WTC11 (cell line): ENCODE results near the gene TEDC2. TPM values are rescaled to one million over a fixed set of nuclear protein-coding genes. Genes with fewer than 3 reads are reported as not detected.

Experiments
- ATAC-seq: fragments of 200-7000 bp; cut with Tn5 transposase; 2 replicates; pipeline ENCODE4 v1.10.0; 2021; ENCODE audit warnings: mild to moderate bottlenecking, moderate library complexity
- CTCF ChIA-PET: fragments of 300-600 bp; sonication (Branson Sonifier 250); formaldehyde crosslinking; loops from one replicate; lab custom pipeline; 2021; ENCODE audit warnings: antibody characterized with exemption; lab: Charles Lee
- POLR2A ChIA-PET: fragments of 350-600 bp; sonication (Branson Sonifier 250); formaldehyde crosslinking; loops from one replicate; lab custom pipeline; 2021; ENCODE audit warnings: antibody characterized with exemption; lab: Charles Lee
- DNase-seq: peaks from one replicate; pipeline ENCODE4 v3.0.0; 2021; ENCODE audit warnings: low spot score
- H3K27ac Mint-ChIP-seq: 2 replicates; pipeline ENCODE4 v1.8.0; 2021; ENCODE audit warnings: mixed read lengths
- H3K27me3 Mint-ChIP-seq: 2 replicates; pipeline ENCODE4 v1.8.0; 2021; ENCODE audit warnings: low read depth, mild to moderate bottlenecking, moderate library complexity, mixed read lengths
- H3K36me3 Mint-ChIP-seq: 2 replicates; pipeline ENCODE4 v1.8.0; 2021; ENCODE audit warnings: mixed read lengths
- H3K4me1 Mint-ChIP-seq: 2 replicates; pipeline ENCODE4 v1.8.0; 2022; ENCODE audit warnings: mixed read lengths
- H3K4me3 Mint-ChIP-seq: 2 replicates; pipeline ENCODE4 v1.8.0; 2021; ENCODE audit warnings: mild to moderate bottlenecking, moderate library complexity, mixed read lengths
- H3K9me3 Mint-ChIP-seq: 2 replicates; pipeline ENCODE4 v1.8.0; 2021; ENCODE audit warnings: mixed read lengths
- ATF1 ChIP-seq: sonication (generic); formaldehyde crosslinking; IDR thresholded peaks from 2 replicates; pipeline ENCODE4 v1.8.1; 2023; ENCODE audit warnings: mild to moderate bottlenecking, moderate library complexity, missing genetic modification reagents
- CREM ChIP-seq: sonication (generic); formaldehyde crosslinking; IDR thresholded peaks from 2 replicates; pipeline ENCODE4 v1.8.1; 2022; ENCODE audit warnings: mild to moderate bottlenecking, missing genetic modification reagents, moderate library complexity
- ELF4 ChIP-seq: sonication (generic); formaldehyde crosslinking; IDR thresholded peaks from 2 replicates; pipeline ENCODE4 v1.8.1; 2022; ENCODE audit warnings: low read depth, mild to moderate bottlenecking, moderate library complexity, missing genetic modification reagents
- FOXP1 ChIP-seq: sonication (generic); formaldehyde crosslinking; IDR thresholded peaks from 2 replicates; pipeline ENCODE4 v1.8.0; 2022; ENCODE audit warnings: missing genetic modification reagents, mild to moderate bottlenecking, moderate library complexity, borderline replicate concordance
- FOXP4 ChIP-seq: sonication (generic); formaldehyde crosslinking; IDR thresholded peaks from 2 replicates; pipeline ENCODE4 v1.8.0; 2022; ENCODE audit warnings: mild to moderate bottlenecking, missing genetic modification reagents
- JAZF1 ChIP-seq: fragments of 250-450 bp; sonication (Bioruptor Pico); IDR thresholded peaks from 2 replicates; pipeline ENCODE4 v1.9.0; 2021; ENCODE audit warnings: moderate library complexity, mild to moderate bottlenecking, inconsistent platforms
- JUN ChIP-seq: sonication (generic); formaldehyde crosslinking; IDR thresholded peaks from 2 replicates; pipeline ENCODE4 v1.8.0; 2023; ENCODE audit warnings: mild to moderate bottlenecking, missing genetic modification reagents
- NR3C1 ChIP-seq: sonication (generic); formaldehyde crosslinking; conservative IDR thresholded peaks from 2 replicates; pipeline ENCODE4 v1.8.1; 2023; ENCODE audit warnings: low read depth, mild to moderate bottlenecking, missing genetic modification reagents
- OVOL2 ChIP-seq: fragments of 250-450 bp; sonication (Bioruptor Pico); IDR thresholded peaks from 2 replicates; pipeline ENCODE4 v1.9.0; 2021; ENCODE audit warnings: mild to moderate bottlenecking, borderline replicate concordance
- RORB ChIP-seq: fragments of 250-450 bp; sonication (Bioruptor Pico); IDR thresholded peaks from 2 replicates; pipeline ENCODE4 v1.9.0; 2021; ENCODE audit warnings: mild to moderate bottlenecking
- SMAD3 ChIP-seq: sonication (generic); formaldehyde crosslinking; IDR thresholded peaks from 2 replicates; pipeline ENCODE4 v1.8.0; 2022; ENCODE audit warnings: missing genetic modification reagents, mild to moderate bottlenecking, borderline replicate concordance
- SOX15 ChIP-seq: fragments of 250-450 bp; sonication (Bioruptor Pico); IDR thresholded peaks from 2 replicates; pipeline ENCODE4 v1.9.0; 2021; ENCODE audit warnings: mild to moderate bottlenecking
- SP1 ChIP-seq: sonication (generic); formaldehyde crosslinking; conservative IDR thresholded peaks from 2 replicates; pipeline ENCODE4 v1.8.1; 2022; ENCODE audit warnings: missing genetic modification reagents
- TEAD1 ChIP-seq: sonication (generic); formaldehyde crosslinking; IDR thresholded peaks from 2 replicates; pipeline ENCODE4 v1.8.0; 2022; ENCODE audit warnings: mild to moderate bottlenecking, missing genetic modification reagents
- ZBTB21 ChIP-seq: sonication (generic); formaldehyde crosslinking; IDR thresholded peaks from 2 replicates; pipeline ENCODE4 v1.8.1; 2023; ENCODE audit warnings: mild to moderate bottlenecking, missing genetic modification reagents, borderline replicate concordance
- ZNF138 ChIP-seq: sonication (generic); formaldehyde crosslinking; conservative IDR thresholded peaks from 2 replicates; pipeline ENCODE4 v1.8.1; 2022; ENCODE audit warnings: mild to moderate bottlenecking, moderate library complexity, missing genetic modification reagents
- ZNF219 ChIP-seq: sonication (generic); formaldehyde crosslinking; IDR thresholded peaks from 2 replicates; pipeline ENCODE4 v1.8.0; 2023; ENCODE audit warnings: missing genetic modification reagents, mild to moderate bottlenecking, borderline replicate concordance
- ZNF532 ChIP-seq: fragments of 250-450 bp; sonication (Bioruptor Pico); IDR thresholded peaks from 2 replicates; pipeline ENCODE4 v1.9.0; 2021; ENCODE audit warnings: mild to moderate bottlenecking, borderline replicate concordance
- ZNF671 ChIP-seq: fragments of 250-450 bp; sonication (Bioruptor Pico); IDR thresholded peaks from 2 replicates; pipeline ENCODE4 v1.8.0; 2021; ENCODE audit warnings: mild to moderate bottlenecking
- ZSCAN18 ChIP-seq: fragments of 250-450 bp; sonication (Bioruptor Pico); IDR thresholded peaks from 2 replicates; pipeline ENCODE4 v2.1.2; 2022; ENCODE audit warnings: mild to moderate bottlenecking, moderate library complexity
- total RNA-seq: library from RNA; stranded (reverse); gene quantifications from 3 replicates; pipeline ENCODE4 v1.2.3, GENCODE V29; 2021
- TF ChIP-seq, protein P1 (sequence below): sonication (generic); formaldehyde crosslinking; conservative IDR thresholded peaks from 2 replicates; pipeline ENCODE4 v1.8.1; 2022; ENCODE audit warnings: mild to moderate bottlenecking, missing genetic modification reagents

Gene TEDC2
- total RNA-seq, 1 experiment from 2014 or later: 61.6 TPM

GRCh38 chr16:2493605-2494004 is 33.7 kb downstream of the TEDC2 start:
- H3K27me3 Mint-ChIP-seq: no peaks in the 10 kb centered on the region
- H3K4me1 Mint-ChIP-seq: no peaks in the 10 kb centered on the region
- TF ChIP-seq CREM (CRISPR knock-in tag): no peak
- TF ChIP-seq JUN (CRISPR knock-in tag): no peak
- TF ChIP-seq FOXP1 (CRISPR knock-in tag): no peak
- TF ChIP-seq SOX15: no peak
- TF ChIP-seq, protein P1, sequence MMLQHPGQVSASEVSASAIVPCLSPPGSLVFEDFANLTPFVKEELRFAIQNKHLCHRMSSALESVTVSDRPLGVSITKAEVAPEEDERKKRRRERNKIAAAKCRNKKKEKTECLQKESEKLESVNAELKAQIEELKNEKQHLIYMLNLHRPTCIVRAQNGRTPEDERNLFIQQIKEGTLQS (CRISPR knock-in tag): no peak
- TF ChIP-seq OVOL2 (CRISPR knock-in tag): no peak
- no peak for TF ChIP-seq TEAD1 (CRISPR knock-in tag)
- no peak overlapping the region for H3K4me3 Mint-ChIP-seq
- no peaks in the 10 kb centered on the region for H3K9me3 Mint-ChIP-seq
- ChIA-PET CTCF (no interaction called here), POLR2A (no interaction called here)
- no peak overlapping the region for H3K27ac Mint-ChIP-seq
- ATAC-seq (no peak), DNase-seq (no peak)
- peaks cover 5% of the 10 kb centered on the region for H3K36me3 Mint-ChIP-seq

- POLR2A ChIA-PET: no interaction called here
- TF ChIP-seq ZNF138 (CRISPR knock-in tag) (no peak), ZNF532 (CRISPR knock-in tag) (no peak), ATF1 (CRISPR knock-in tag) (no peak), SMAD3 (CRISPR knock-in tag) (no peak), SP1 (CRISPR knock-in tag) (no peak), ZBTB21 (CRISPR knock-in tag) (no peak), FOXP4 (CRISPR knock-in tag) (no peak), RORB (no peak), ZNF219 (no peak), JUN (CRISPR knock-in tag) (no peak), ZNF671 (CRISPR knock-in tag) (no peak), JAZF1 (no peak), ZSCAN18 (CRISPR knock-in tag) (no peak), NR3C1 (CRISPR knock-in tag) (no peak), ELF4 (CRISPR knock-in tag) (no peak)
- H3K27me3 Mint-ChIP-seq: no peaks in the 10 kb centered on the region
- peaks cover 5% of the 10 kb centered on the region for H3K36me3 Mint-ChIP-seq
- no peaks in the 10 kb centered on the region for H3K4me1 Mint-ChIP-seq
- no peak overlapping the region for H3K4me3 Mint-ChIP-seq
- H3K9me3 Mint-ChIP-seq: no peaks in the 10 kb centered on the region
- ATAC-seq: no peak
- CTCF ChIA-PET: no interaction called here
- DNase-seq: no peak
- no peak overlapping the region for H3K27ac Mint-ChIP-seq
These were observed 34.7 kb downstream of the TEDC2 start for GRCh38 chr16:2494616-2495015.
